Uterus (tissue), 4 donors: ENCODE data around the gene UHRF2. TPM values are rescaled to one million over a fixed set of nuclear protein-coding genes. Genes with fewer than 3 reads are reported as not detected.

Experiments
- DNase-seq, 2 donors: peaks; one replicate each; pipeline ENCODE4 v3.0.0-alpha.2; 2019 to 2020
- H3K27ac ChIP-seq, 2 donors: fragments of 200-600 bp; sonication (generic); 1 replicate in 1 of 2; 2 replicates in 1 of 2; pipeline ENCODE4 v1.5.1; 2016 to 2018
- H3K27me3 ChIP-seq, 2 donors: fragments of 200-600 bp; sonication (generic); one replicate each; pipeline ENCODE4 v1.5.1; 2018 to 2019; ENCODE audit warnings: control low read depth in 1 of 2
- H3K36me3 ChIP-seq, 2 donors: fragments of 200-600 bp; sonication (generic); one replicate each; pipeline ENCODE4 v1.5.1; 2019; ENCODE audit warnings: control low read depth in 1 of 2
- H3K4me1 ChIP-seq, 2 donors: fragments of 200-600 bp; sonication (generic); one replicate each; pipeline ENCODE4 v1.5.1; 2018 to 2019; ENCODE audit warnings: control low read depth in 1 of 2
- H3K4me3 ChIP-seq, 2 donors: fragments of 200-600 bp; sonication (generic); 1 replicate in 1 of 2; 2 replicates in 1 of 2; pipeline ENCODE4 v1.5.1; 2018 to 2019; ENCODE audit warnings: mild to moderate bottlenecking in 1 of 2
- H3K9me3 ChIP-seq, 2 donors: fragments of 200-600 bp; sonication (generic); one replicate each; pipeline ENCODE4 v1.5.1; 2019; ENCODE audit warnings: control low read depth in 1 of 2
- CTCF ChIP-seq, 4 experiments: fragments of 200-600 bp in 2 of 4; fragments of 450-650 bp in 2 of 4; sonication (generic) in 2 of 4; IDR thresholded peaks; one replicate each; pipeline ENCODE4 v1.5.1; 2016 to 2019; ENCODE audit warnings: antibody characterized with exemption in 4 of 4, mild to moderate bottlenecking in 2 of 4, moderate library complexity in 1 of 4
- POLR2A ChIP-seq, 2 donors: fragments of 450-650 bp; IDR thresholded peaks; one replicate each; pipeline ENCODE4 v1.6.1; 2016; ENCODE audit warnings: antibody characterized with exemption in 2 of 2, mild to moderate bottlenecking in 1 of 2, moderate library complexity in 1 of 2
- intact Hi-C: fragments of 100-400 bp; cut with DNase I; formaldehyde crosslinking; loops from one replicate; pipeline ENCODE4 v1.15.1; 2023; ENCODE audit warnings: low total_unique reads
- total RNA-seq, 4 donors: library from RNA; depleted of rRNA in 3 of 4; stranded (reverse); fragments of >200 nt in 3 of 4; gene quantifications; one replicate each; pipeline versions ENCODE4 v1.1.0 to v1.2.4, GENCODE V29; 2014 to 2023
- donor health status: DM: yes; HTN: yes; CAD: no.

Gene UHRF2
- total RNA-seq, 4 donors from 2014 or later = 40.7 to 107 (median 63.1) TPM

GRCh38 chr9:6415266-6415665 lies 2.3 kb downstream of the UHRF2 start:
- Histone ChIP-seq H3K27me3 (no peaks in the 10 kb centered on the region), H3K4me3 (peak overlapping the region in 1 of 2 donors; percentile 77), H3K9me3 (no peaks in the 10 kb centered on the region), H3K4me1 (no peaks in the 10 kb centered on the region), H3K36me3 (no peaks in the 10 kb centered on the region), H3K27ac (no peak overlapping the region)
- intact Hi-C loops = no loop called here
- DNase-seq = no peak
- TF ChIP-seq CTCF (IDR thresholded peaks at IDR 0.05) = no peak
- no peak for TF ChIP-seq POLR2A (IDR thresholded peaks at IDR 0.05)

GRCh38 chr9:6417186-6417585 lies 4.2 kb downstream of the UHRF2 start:
- H3K4me1 ChIP-seq = no peaks in the 10 kb centered on the region
- TF ChIP-seq CTCF (IDR thresholded peaks at IDR 0.05) (no peak), POLR2A (IDR thresholded peaks at IDR 0.05) (no peak)
- no peaks in the 10 kb centered on the region for H3K27me3 ChIP-seq
- no peaks in the 10 kb centered on the region for H3K36me3 ChIP-seq
- H3K9me3 ChIP-seq = no peaks in the 10 kb centered on the region
- no peak overlapping the region for H3K27ac ChIP-seq
- H3K4me3 ChIP-seq = no peak overlapping the region
- no peak for DNase-seq
- intact Hi-C loops = no loop called here

GRCh38 chr9:6418764-6419163 lies 5.8 kb downstream of the UHRF2 start:
- TF ChIP-seq POLR2A (IDR thresholded peaks at IDR 0.05) = no peak
- TF ChIP-seq CTCF (IDR thresholded peaks at IDR 0.05) = no peak
- no peak overlapping the region for H3K4me3 ChIP-seq
- H3K4me1 ChIP-seq = no peaks in the 10 kb centered on the region
- no peak for DNase-seq
- H3K27me3 ChIP-seq = no peaks in the 10 kb centered on the region
- no peaks in the 10 kb centered on the region for H3K36me3 ChIP-seq
- no peaks in the 10 kb centered on the region for H3K9me3 ChIP-seq
- intact Hi-C loops = no loop called here
- no peak overlapping the region for H3K27ac ChIP-seq

DNA sequence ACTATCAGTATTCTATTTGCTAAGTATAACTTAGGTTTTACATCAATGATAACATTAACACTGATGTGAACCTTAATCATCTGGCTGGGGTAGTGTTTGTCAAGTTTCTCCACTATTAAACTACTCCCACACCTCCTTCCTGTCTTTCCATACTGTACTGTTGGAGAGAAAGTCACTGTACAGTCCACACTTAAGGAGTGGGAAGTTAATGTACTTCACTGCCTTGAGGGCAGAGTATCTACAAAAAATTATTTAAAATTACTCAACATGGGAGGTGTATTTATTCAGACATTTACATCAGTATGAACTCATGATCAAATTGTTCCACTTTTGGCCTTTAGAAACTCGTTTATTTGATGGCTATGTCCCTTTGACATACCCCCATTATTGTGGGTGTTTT lies 11.9 kb downstream of the UHRF2 start:
- no peak overlapping the region for H3K4me3 ChIP-seq
- H3K27me3 ChIP-seq = no peaks in the 10 kb centered on the region
- no peaks in the 10 kb centered on the region for H3K4me1 ChIP-seq
- no peaks in the 10 kb centered on the region for H3K9me3 ChIP-seq
- H3K27ac ChIP-seq = no peak overlapping the region
- TF ChIP-seq POLR2A (IDR thresholded peaks at IDR 0.05) (no peak), CTCF (IDR thresholded peaks at IDR 0.05) (no peak)
- H3K36me3 ChIP-seq = no peaks in the 10 kb centered on the region
- intact Hi-C loops = no loop called here
- DNase-seq = no peak

DNA sequence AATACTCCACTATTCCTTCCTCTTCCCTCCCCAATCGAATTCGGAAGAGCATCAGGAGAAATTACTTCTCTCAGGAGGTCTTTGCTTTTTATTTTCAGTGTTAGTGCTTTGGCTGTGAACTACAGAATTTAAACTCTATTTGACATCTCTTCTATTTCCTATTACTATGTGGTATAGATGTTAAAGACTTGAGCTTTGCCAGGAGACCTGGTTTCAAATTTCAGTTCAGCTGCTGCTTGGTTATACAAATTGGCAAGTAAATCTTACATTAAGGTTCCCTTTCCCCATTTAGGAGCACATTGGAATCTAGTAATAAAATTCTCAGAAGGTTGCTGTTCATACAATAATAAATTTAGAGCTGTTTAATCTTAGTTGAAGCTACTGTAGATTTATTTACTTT lies 13.1 kb downstream of the UHRF2 start:
- Histone ChIP-seq H3K4me1 (no peaks in the 10 kb centered on the region), H3K4me3 (no peak overlapping the region), H3K27ac (no peak overlapping the region), H3K36me3 (no peaks in the 10 kb centered on the region), H3K27me3 (no peaks in the 10 kb centered on the region), H3K9me3 (no peaks in the 10 kb centered on the region)
- no peak for DNase-seq
- intact Hi-C loops = no loop called here
- no peak for TF ChIP-seq POLR2A (IDR thresholded peaks at IDR 0.05)
- TF ChIP-seq CTCF (IDR thresholded peaks at IDR 0.05) = no peak
